Kidney glomerular epithelial cell (primary cell): ENCODE data around the gene OXT.
"Not testable (repeated sequence)": the region's sequence is repeated elsewhere in the genome, so short reads cannot be mapped to it uniquely, and the experiment has no call there.

ENCODE experiments used
- DNase-seq: peaks from one replicate; lab custom pipeline; 2025; lab: John Stamatoyannopoulos, UW

OXT gene

GRCh38 chr20:3051385-3052019, 19.9 kb upstream of the OXT start:
- DNase-seq = no peak

GRCh38 chr20:3059489-3059888, 11.9 kb upstream of the OXT start:
- DNase-seq = no peak

- not testable (repeated sequence) for DNase-seq
Measured at GRCh38 chr20:3064119-3064518, 7.3 kb upstream of the OXT start.

GRCh38 chr20:3067139-3068014, 4.0 kb upstream of the OXT start:
- DNase-seq = no peak

- DNase-seq = no peak
Measured at GRCh38 chr20:3068075-3068474, 3.3 kb upstream of the OXT start.

- no peak for DNase-seq
Measured at GRCh38 chr20:3068986-3069900, 2.2 kb upstream of the OXT start.

GRCh38 chr20:3070725-3071124, 695 bp upstream of the OXT start:
- no peak for DNase-seq

GRCh38 chr20:3071266-3071609, 182 bp upstream of the OXT start:
- no peak for DNase-seq

GRCh38 chr20:3072530-3073250, 1.3 kb downstream of the OXT start:
- DNase-seq = no peak

- not testable (repeated sequence) for DNase-seq
Measured at GRCh38 chr20:3073251-3073643, 1.8 kb downstream of the OXT start.

- DNase-seq = no peak
Measured at GRCh38 chr20:3074812-3075211, 3.4 kb downstream of the OXT start.

- DNase-seq = not testable (repeated sequence)
Measured at GRCh38 chr20:3075315-3075714, 3.9 kb downstream of the OXT start.

- DNase-seq = no peak
Measured at GRCh38 chr20:3077618-3078134, 6.3 kb downstream of the OXT start.

GRCh38 chr20:3080939-3081388, 9.5 kb downstream of the OXT start:
- DNase-seq = peak; percentile 8

GRCh38 chr20:3081641-3082040, 10.2 kb downstream of the OXT start:
- DNase-seq = no peak

GRCh38 chr20:3082306-3082951, 11.0 kb downstream of the OXT start:
- no peak for DNase-seq

GRCh38 chr20:3082955-3083952, 11.8 kb downstream of the OXT start:
- no peak for DNase-seq

- DNase-seq = no peak
Measured at GRCh38 chr20:3084283-3084985, 13.0 kb downstream of the OXT start, which contains the start of gene AVP. AVP (minus strand) TSS chr20:3084724; CDS start chr20:3084674, 50 bp downstream.

- DNase-seq = no peak
Measured at GRCh38 chr20:3084986-3085360, 13.6 kb downstream of the OXT start.
